ENCODE measurements around the gene KREMEN1. TPM values are rescaled to one million over a fixed set of nuclear protein-coding genes. Genes with fewer than 3 reads are reported as not detected.

KREMEN1 gene
- total RNA-seq, 2 experiments from 2014 or later, result not detected

GRCh38 chr22:29145321-29146072 is 72.7 kb downstream of the KREMEN1 start:
- H3K4me3 ChIP-seq (ENCODE audit: low read length), result no peak overlapping the region
- H3K27ac Mint-ChIP-seq, result no peak overlapping the region
- H3K4me3 Mint-ChIP-seq, result no peak overlapping the region
- ChIA-PET POLR2A (interaction anchor here (0.5 kb wide), 1 partner anchor 879 kb away, joined by 3 read pairs; no protein-coding TSS in a partner anchor), CTCF (no interaction called here)
- no peaks in the 10 kb centered on the region for H3K36me3 Mint-ChIP-seq (ENCODE audit: low read depth)
- no peak for TF ChIP-seq CTCF (IDR thresholded peaks at IDR 0.05)
- DNase-seq, result no peak
- no peaks in the 10 kb centered on the region for H3K36me3 ChIP-seq (ENCODE audit: insufficient read depth, low read length)
- H3K27me3 ChIP-seq (ENCODE audit: control insufficient read depth in 1 of 2, insufficient read depth in 2 of 2, low read length in 2 of 2), result no peaks in the 10 kb centered on the region
- H3K27me3 Mint-ChIP-seq, result no peaks in the 10 kb centered on the region
- no peak overlapping the region for H3K27ac ChIP-seq (ENCODE audit: low read depth in 1 of 2, low read length in 2 of 2)
- no peaks in the 10 kb centered on the region for H3K9me3 Mint-ChIP-seq
- intact Hi-C loops (cut with DNase I, micrococcal nuclease), result no loop called here
- no peaks in the 10 kb centered on the region for H3K9me3 ChIP-seq (ENCODE audit: control insufficient read depth in 1 of 2, insufficient read depth in 1 of 2, low read length in 2 of 2)
- H3K4me1 Mint-ChIP-seq (ENCODE audit: low read depth), result no peaks in the 10 kb centered on the region
- no peaks in the 10 kb centered on the region for H3K4me1 ChIP-seq (ENCODE audit: insufficient read depth, low read length)
- no peak for ATAC-seq (ENCODE audit: poor library complexity)

GRCh38 chr22:29146091-29146560 is 73.3 kb downstream of the KREMEN1 start:
- DNase-seq, result no peak
- no peak overlapping the region for H3K27ac Mint-ChIP-seq
- ChIA-PET CTCF (no interaction called here), POLR2A (no interaction called here)
- no peaks in the 10 kb centered on the region for H3K36me3 Mint-ChIP-seq (ENCODE audit: low read depth)
- no peaks in the 10 kb centered on the region for H3K9me3 ChIP-seq (ENCODE audit: control insufficient read depth in 1 of 2, insufficient read depth in 1 of 2, low read length in 2 of 2)
- no peak overlapping the region for H3K4me3 ChIP-seq (ENCODE audit: low read length)
- no peak for TF ChIP-seq CTCF (IDR thresholded peaks at IDR 0.05)
- no peaks in the 10 kb centered on the region for H3K36me3 ChIP-seq (ENCODE audit: insufficient read depth, low read length)
- intact Hi-C loops (cut with DNase I, micrococcal nuclease), result no loop called here
- no peak overlapping the region for H3K27ac ChIP-seq (ENCODE audit: low read depth in 1 of 2, low read length in 2 of 2)
- ATAC-seq (ENCODE audit: poor library complexity), result no peak
- H3K4me3 Mint-ChIP-seq, result no peak overlapping the region
- H3K27me3 ChIP-seq (ENCODE audit: control insufficient read depth in 1 of 2, insufficient read depth in 2 of 2, low read length in 2 of 2), result no peaks in the 10 kb centered on the region
- no peaks in the 10 kb centered on the region for H3K4me1 ChIP-seq (ENCODE audit: insufficient read depth, low read length)
- no peaks in the 10 kb centered on the region for H3K4me1 Mint-ChIP-seq (ENCODE audit: low read depth)
- H3K27me3 Mint-ChIP-seq, result no peaks in the 10 kb centered on the region
- no peaks in the 10 kb centered on the region for H3K9me3 Mint-ChIP-seq

GRCh38 chr22:29146771-29147170 is 73.9 kb downstream of the KREMEN1 start:
- H3K4me1 Mint-ChIP-seq (ENCODE audit: low read depth), result no peaks in the 10 kb centered on the region
- intact Hi-C loops (cut with DNase I, micrococcal nuclease), result no loop called here
- H3K36me3 Mint-ChIP-seq (ENCODE audit: low read depth), result no peaks in the 10 kb centered on the region
- ChIA-PET CTCF (no interaction called here), POLR2A (no interaction called here)
- Histone ChIP-seq H3K36me3 (ENCODE audit: insufficient read depth, low read length) (no peaks in the 10 kb centered on the region), H3K27ac (ENCODE audit: low read depth in 1 of 2, low read length in 2 of 2) (no peak overlapping the region), H3K9me3 (ENCODE audit: control insufficient read depth in 1 of 2, insufficient read depth in 1 of 2, low read length in 2 of 2) (no peaks in the 10 kb centered on the region), H3K27me3 (ENCODE audit: control insufficient read depth in 1 of 2, insufficient read depth in 2 of 2, low read length in 2 of 2) (no peaks in the 10 kb centered on the region), H3K4me1 (ENCODE audit: insufficient read depth, low read length) (no peaks in the 10 kb centered on the region), H3K4me3 (ENCODE audit: low read length) (no peak overlapping the region)
- TF ChIP-seq CTCF (IDR thresholded peaks at IDR 0.05), result no peak
- no peak overlapping the region for H3K27ac Mint-ChIP-seq
- DNase-seq, result peak in 1 of 14 experiments; percentile 15
- no peak for ATAC-seq (ENCODE audit: poor library complexity)
- H3K4me3 Mint-ChIP-seq, result no peak overlapping the region
- H3K27me3 Mint-ChIP-seq, result no peaks in the 10 kb centered on the region
- no peaks in the 10 kb centered on the region for H3K9me3 Mint-ChIP-seq

Data from CD4-positive, alpha-beta T cell (primary cell).